Stimulated activated CD8-positive, alpha-beta memory T cell treated with anti-CD3 and anti-CD28 coated beads, Interleukin-4, amount 100 ng/mL, for 1 hour (primary cell): ENCODE results near the gene NDUFS8.

Experiments
- DNase-seq, 2 donors: peaks; one replicate each; pipeline ENCODE4 v3.0.0-alpha.2; 2020; ENCODE audit warnings: low read depth in 2 of 2, low spot score in 1 of 2

NDUFS8 gene

GRCh38 chr11:68076371-68077042 is 46.0 kb downstream of the NDUFS8 start:
- DNase-seq: no peak

DNA sequence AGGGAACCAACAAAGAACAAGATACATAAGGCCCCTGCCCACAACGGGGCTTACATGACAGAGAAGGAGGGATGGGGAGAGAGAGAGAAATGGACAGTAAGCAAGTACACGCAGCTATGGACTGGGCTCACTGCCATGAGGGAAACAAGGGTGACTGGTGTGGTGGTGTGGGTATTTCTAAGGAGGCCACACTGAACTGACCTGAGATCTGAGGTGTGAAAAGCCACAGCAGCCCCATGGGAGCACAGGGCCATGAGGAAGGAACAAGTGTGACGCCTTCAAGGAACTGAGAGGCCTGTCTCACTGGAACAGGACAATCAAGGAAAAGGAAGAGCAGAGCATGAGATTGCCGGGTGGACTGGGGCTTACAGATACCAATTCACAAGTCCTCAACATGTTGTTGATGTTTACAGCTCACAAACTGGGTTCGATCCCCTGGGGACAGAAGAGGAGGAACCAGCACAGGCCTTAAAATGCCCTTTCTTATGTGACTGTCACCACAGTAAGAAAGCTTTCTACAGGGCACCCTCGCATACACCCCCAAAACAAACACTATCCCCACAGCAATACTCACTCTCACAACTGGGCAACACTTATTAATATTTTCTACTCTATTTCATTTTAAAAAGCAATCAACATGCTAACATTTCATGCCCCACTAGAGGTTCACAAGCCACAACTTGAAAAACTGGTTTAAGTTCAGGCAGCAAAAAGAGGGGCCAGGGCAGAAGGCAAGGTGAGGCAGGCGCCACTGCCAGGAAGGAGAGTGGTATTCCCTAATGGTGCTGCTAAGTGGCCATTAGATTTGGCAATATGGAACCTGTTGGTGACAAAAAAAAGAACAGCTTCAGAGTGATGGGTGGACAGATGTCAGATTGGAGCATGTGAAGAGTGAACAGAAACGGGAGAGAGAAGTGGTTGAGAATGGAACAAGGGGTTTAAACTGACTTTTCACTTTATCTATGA is 47.4 kb downstream of the NDUFS8 start:
- no peak for DNase-seq

GRCh38 chr11:68080860-68081259 is 50.4 kb downstream of the NDUFS8 start:
- no peak for DNase-seq

- no peak for DNase-seq
These were observed 51.2 kb downstream of the NDUFS8 start for GRCh38 chr11:68081691-68082090.

- no peak for DNase-seq
These were observed 52.0 kb downstream of the NDUFS8 start for GRCh38 chr11:68082481-68082880.

GRCh38 chr11:68083517-68083916 is 53.0 kb downstream of the NDUFS8 start:
- DNase-seq: no peak
